ENCODE measurements around the gene LRRC70. TPM values are rescaled to one million over a fixed set of nuclear protein-coding genes. Genes with fewer than 3 reads are reported as not detected.

LRRC70 gene
- total RNA-seq, 1 donor from 2014 or later: 0.64 TPM

DNA sequence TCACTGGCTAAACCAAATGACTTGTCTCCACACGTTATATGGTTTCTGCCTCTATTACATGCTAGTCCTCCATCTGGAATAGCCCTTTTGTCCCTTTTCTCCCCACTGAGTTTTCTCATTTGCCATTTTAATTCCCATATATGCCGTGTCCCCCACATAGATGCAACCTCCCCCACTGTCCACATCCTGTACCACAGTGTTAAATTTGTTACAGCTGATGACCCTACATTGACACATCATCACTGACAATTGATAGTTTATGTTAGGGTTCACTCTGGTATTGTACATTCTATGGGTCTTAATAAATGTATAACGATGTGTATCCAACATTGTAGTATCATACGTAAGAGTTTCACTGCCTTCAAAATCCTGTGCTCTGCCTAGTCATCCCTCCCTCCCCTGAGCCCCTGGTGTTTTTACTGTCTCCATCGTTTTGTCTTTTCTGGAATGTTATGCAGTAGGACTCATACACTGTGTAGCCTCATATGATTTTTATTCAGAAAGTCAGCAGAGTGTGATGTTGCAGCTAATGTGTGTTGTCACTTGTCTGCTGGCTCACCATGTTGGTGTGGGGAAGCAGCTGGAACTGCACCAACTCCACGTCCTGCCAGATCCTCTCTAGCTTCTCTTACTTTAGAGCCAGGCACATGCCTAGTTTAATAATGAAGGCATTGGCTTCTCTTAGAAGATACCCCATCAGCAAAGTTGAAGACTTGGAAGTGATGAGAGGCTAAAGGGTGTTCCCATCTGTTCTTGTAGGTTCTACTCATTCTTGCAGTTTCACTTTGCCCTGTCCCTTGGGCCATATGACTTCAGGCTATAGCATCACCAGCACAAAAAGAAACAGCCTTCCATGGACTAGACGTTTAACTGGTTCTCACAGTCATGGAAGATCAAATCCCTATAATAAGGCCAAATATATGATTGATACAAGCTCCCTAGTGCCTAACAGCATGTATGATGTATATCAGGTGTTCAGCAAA, 30.2 kb downstream of the LRRC70 start:
- TF ChIP-seq EZH2 (IDR thresholded peaks at IDR 0.05; ENCODE audit: insufficient read depth, low read length): no peak
- TF ChIP-seq CTCF (IDR thresholded peaks at IDR 0.05; ENCODE audit: insufficient read depth, low read depth, low read length): no peak
- Histone ChIP-seq H3K36me3 (ENCODE audit: insufficient read depth, low read length) (no peaks in the 10 kb centered on the region), H3K27ac (ENCODE audit: low read depth, low read length) (no peak overlapping the region), H4K20me1 (ENCODE audit: insufficient read depth, low read length) (no peaks in the 10 kb centered on the region), H3K9ac (ENCODE audit: low read length) (no peak overlapping the region), H3K9me3 (ENCODE audit: insufficient read depth, low read depth, low read length) (no peaks in the 10 kb centered on the region), H2AFZ (ENCODE audit: low read depth, low read length) (no peak overlapping the region), H3K4me2 (ENCODE audit: low read length) (no peak overlapping the region), H3K27me3 (ENCODE audit: insufficient read depth, low read length) (no peaks in the 10 kb centered on the region), H3K4me1 (ENCODE audit: insufficient read depth, low read length) (no peaks in the 10 kb centered on the region), H3K79me2 (ENCODE audit: insufficient read depth, low read length) (no peaks in the 10 kb centered on the region), H3K4me3 (ENCODE audit: insufficient read depth, low read depth, low read length) (no peak overlapping the region)
- Mint-ChIP-seq H3K9me3 (ENCODE audit: unreplicated experiment) (no peaks in the 10 kb centered on the region), H3K4me3 (ENCODE audit: unreplicated experiment) (no peak overlapping the region), H3K27me3 (ENCODE audit: low read depth, unreplicated experiment) (no peaks in the 10 kb centered on the region), H3K4me1 (ENCODE audit: low read depth, unreplicated experiment) (peaks cover 4% of the 10 kb centered on the region), H3K36me3 (ENCODE audit: low read depth, unreplicated experiment) (peaks cover 6% of the 10 kb centered on the region), H3K27ac (ENCODE audit: unreplicated experiment) (no peak overlapping the region)
- no peak for FAIRE-seq
- DNase-seq (ENCODE audit: low read depth): no peak

GRCh38 chr5:62614355-62614754, 35.7 kb downstream of the LRRC70 start:
- no peak overlapping the region for H3K4me3 ChIP-seq (ENCODE audit: insufficient read depth, low read depth, low read length)
- Mint-ChIP-seq H3K27ac (ENCODE audit: unreplicated experiment) (no peak overlapping the region), H3K36me3 (ENCODE audit: low read depth, unreplicated experiment) (no peaks in the 10 kb centered on the region), H3K4me3 (ENCODE audit: unreplicated experiment) (no peak overlapping the region), H3K9me3 (ENCODE audit: unreplicated experiment) (no peaks in the 10 kb centered on the region), H3K4me1 (ENCODE audit: low read depth, unreplicated experiment) (no peaks in the 10 kb centered on the region), H3K27me3 (ENCODE audit: low read depth, unreplicated experiment) (no peaks in the 10 kb centered on the region)
- no peaks in the 10 kb centered on the region for H3K4me1 ChIP-seq (ENCODE audit: insufficient read depth, low read length)
- H3K4me2 ChIP-seq (ENCODE audit: low read length): no peak overlapping the region
- H4K20me1 ChIP-seq (ENCODE audit: insufficient read depth, low read length): no peaks in the 10 kb centered on the region
- H3K9me3 ChIP-seq (ENCODE audit: insufficient read depth, low read depth, low read length): no peaks in the 10 kb centered on the region
- DNase-seq (ENCODE audit: low read depth) (no peak), FAIRE-seq (no peak)
- no peak overlapping the region for H3K9ac ChIP-seq (ENCODE audit: low read length)
- no peak overlapping the region for H3K27ac ChIP-seq (ENCODE audit: low read depth, low read length)
- H2AFZ ChIP-seq (ENCODE audit: low read depth, low read length): no peak overlapping the region
- no peak for TF ChIP-seq EZH2 (IDR thresholded peaks at IDR 0.05; ENCODE audit: insufficient read depth, low read length)
- TF ChIP-seq CTCF (IDR thresholded peaks at IDR 0.05; ENCODE audit: insufficient read depth, low read depth, low read length): no peak
- no peaks in the 10 kb centered on the region for H3K79me2 ChIP-seq (ENCODE audit: insufficient read depth, low read length)
- H3K27me3 ChIP-seq (ENCODE audit: insufficient read depth, low read length): no peaks in the 10 kb centered on the region
- no peaks in the 10 kb centered on the region for H3K36me3 ChIP-seq (ENCODE audit: insufficient read depth, low read length)
